Measurements from ENCODE around the gene ROBO2. TPM values are rescaled to one million over a fixed set of nuclear protein-coding genes. Genes with fewer than 3 reads are reported as not detected.

The ROBO2 gene
- total and polyA plus RNA-seq, 3 experiments from 2014 or later, result not detected

- Histone ChIP-seq H3K27me3 (ENCODE audit: insufficient read depth, low read length, poor library complexity, severe bottlenecking) (no peaks in the 10 kb centered on the region), H3K36me3 (ENCODE audit: insufficient read depth, low read length) (no peaks in the 10 kb centered on the region), H3K9me3 (ENCODE audit: low read length) (no peaks in the 10 kb centered on the region), H3K27ac (ENCODE audit: low read depth, low read length) (no peak overlapping the region), H3K4me3 (ENCODE audit: low read length) (no peak overlapping the region), H3K4me1 (ENCODE audit: insufficient read depth, low read length) (no peaks in the 10 kb centered on the region)
- H3K27me3 Mint-ChIP-seq, result no peaks in the 10 kb centered on the region
- no peak for DNase-seq
- H3K27ac Mint-ChIP-seq, result no peak overlapping the region
- no peak overlapping the region for H3K4me3 Mint-ChIP-seq
- no peaks in the 10 kb centered on the region for H3K4me1 Mint-ChIP-seq
- H3K9me3 Mint-ChIP-seq, result peaks cover 0 to 15% (median 11%) of the 10 kb centered on the region in 5 donors
- ChIA-PET POLR2A (interaction anchor here (0.6 kb wide), 1 partner anchor 78 kb away, joined by 3 read pairs; no protein-coding TSS in a partner anchor), CTCF (no interaction called here)
- no peaks in the 10 kb centered on the region for H3K36me3 Mint-ChIP-seq
Observed at GRCh38 chr3:77309460-77309859, 269.6 kb downstream of the ROBO2 start.

- Histone ChIP-seq H3K27ac (ENCODE audit: low read depth, low read length) (no peak overlapping the region), H3K4me3 (ENCODE audit: low read length) (no peak overlapping the region), H3K36me3 (ENCODE audit: insufficient read depth, low read length) (no peaks in the 10 kb centered on the region), H3K9me3 (ENCODE audit: low read length) (no peaks in the 10 kb centered on the region), H3K4me1 (ENCODE audit: insufficient read depth, low read length) (no peaks in the 10 kb centered on the region), H3K27me3 (ENCODE audit: insufficient read depth, low read length, poor library complexity, severe bottlenecking) (no peaks in the 10 kb centered on the region)
- H3K27ac Mint-ChIP-seq, result no peak overlapping the region
- no peaks in the 10 kb centered on the region for H3K27me3 Mint-ChIP-seq
- DNase-seq, result no peak
- ChIA-PET CTCF (no interaction called here), POLR2A (no interaction called here)
- H3K4me1 Mint-ChIP-seq, result no peaks in the 10 kb centered on the region
- no peak overlapping the region for H3K4me3 Mint-ChIP-seq
- no peaks in the 10 kb centered on the region for H3K36me3 Mint-ChIP-seq
- peaks cover 0 to 30% (median 12%) of the 10 kb centered on the region in 5 donors for H3K9me3 Mint-ChIP-seq
Observed at GRCh38 chr3:77313843-77314242, 273.9 kb downstream of the ROBO2 start.

- ChIA-PET POLR2A (no interaction called here), CTCF (no interaction called here)
- Histone ChIP-seq H3K36me3 (ENCODE audit: insufficient read depth, low read length) (no peaks in the 10 kb centered on the region), H3K27ac (ENCODE audit: low read depth, low read length) (no peak overlapping the region), H3K4me3 (ENCODE audit: low read length) (no peak overlapping the region), H3K9me3 (ENCODE audit: low read length) (no peaks in the 10 kb centered on the region), H3K27me3 (ENCODE audit: insufficient read depth, low read length, poor library complexity, severe bottlenecking) (no peaks in the 10 kb centered on the region), H3K4me1 (ENCODE audit: insufficient read depth, low read length) (no peaks in the 10 kb centered on the region)
- no peak for DNase-seq
- Mint-ChIP-seq H3K9me3 (peaks cover 0 to 27% (median 4%) of the 10 kb centered on the region in 5 donors), H3K4me3 (no peak overlapping the region), H3K27me3 (no peaks in the 10 kb centered on the region), H3K4me1 (no peaks in the 10 kb centered on the region), H3K36me3 (no peaks in the 10 kb centered on the region), H3K27ac (no peak overlapping the region)
Observed at GRCh38 chr3:77319711-77320110, 279.8 kb downstream of the ROBO2 start.

- no peaks in the 10 kb centered on the region for H3K27me3 Mint-ChIP-seq
- Histone ChIP-seq H3K9me3 (ENCODE audit: low read length) (no peaks in the 10 kb centered on the region), H3K4me3 (ENCODE audit: low read length) (no peak overlapping the region), H3K4me1 (ENCODE audit: insufficient read depth, low read length) (no peaks in the 10 kb centered on the region), H3K27ac (ENCODE audit: low read depth, low read length) (no peak overlapping the region), H3K36me3 (ENCODE audit: insufficient read depth, low read length) (no peaks in the 10 kb centered on the region), H3K27me3 (ENCODE audit: insufficient read depth, low read length, poor library complexity, severe bottlenecking) (no peaks in the 10 kb centered on the region)
- peaks cover 0 to 27% (median 7%) of the 10 kb centered on the region in 5 donors for H3K9me3 Mint-ChIP-seq
- H3K4me1 Mint-ChIP-seq, result no peaks in the 10 kb centered on the region
- no peak overlapping the region for H3K4me3 Mint-ChIP-seq
- no peaks in the 10 kb centered on the region for H3K36me3 Mint-ChIP-seq
- H3K27ac Mint-ChIP-seq, result no peak overlapping the region
- DNase-seq, result no peak
- ChIA-PET CTCF (no interaction called here), POLR2A (no interaction called here)
Observed at GRCh38 chr3:77320514-77320913, 280.6 kb downstream of the ROBO2 start.

GRCh38 chr3:77321646-77322045, 281.7 kb downstream of the ROBO2 start:
- Mint-ChIP-seq H3K9me3 (peaks cover 0 to 20% (median 4%) of the 10 kb centered on the region in 5 donors), H3K4me1 (no peaks in the 10 kb centered on the region), H3K27ac (no peak overlapping the region), H3K27me3 (no peaks in the 10 kb centered on the region), H3K4me3 (no peak overlapping the region), H3K36me3 (no peaks in the 10 kb centered on the region)
- H3K4me3 ChIP-seq (ENCODE audit: low read length), result no peak overlapping the region
- H3K27me3 ChIP-seq (ENCODE audit: insufficient read depth, low read length, poor library complexity, severe bottlenecking), result no peaks in the 10 kb centered on the region
- ChIA-PET POLR2A (no interaction called here), CTCF (no interaction called here)
- no peak overlapping the region for H3K27ac ChIP-seq (ENCODE audit: low read depth, low read length)
- H3K9me3 ChIP-seq (ENCODE audit: low read length), result no peaks in the 10 kb centered on the region
- H3K36me3 ChIP-seq (ENCODE audit: insufficient read depth, low read length), result no peaks in the 10 kb centered on the region
- H3K4me1 ChIP-seq (ENCODE audit: insufficient read depth, low read length), result no peaks in the 10 kb centered on the region
- no peak for DNase-seq

- no peaks in the 10 kb centered on the region for H3K27me3 ChIP-seq (ENCODE audit: insufficient read depth, low read length, poor library complexity, severe bottlenecking)
- H3K27ac ChIP-seq (ENCODE audit: low read depth, low read length), result no peak overlapping the region
- Mint-ChIP-seq H3K4me1 (no peaks in the 10 kb centered on the region), H3K4me3 (no peak overlapping the region), H3K27ac (no peak overlapping the region), H3K36me3 (no peaks in the 10 kb centered on the region), H3K9me3 (peaks cover 0 to 25% (median 3%) of the 10 kb centered on the region in 5 donors), H3K27me3 (no peaks in the 10 kb centered on the region)
- POLR2A ChIA-PET, result no interaction called here
- no peaks in the 10 kb centered on the region for H3K9me3 ChIP-seq (ENCODE audit: low read length)
- DNase-seq, result no peak
- H3K36me3 ChIP-seq (ENCODE audit: insufficient read depth, low read length), result no peaks in the 10 kb centered on the region
- H3K4me3 ChIP-seq (ENCODE audit: low read length), result no peak overlapping the region
- H3K4me1 ChIP-seq (ENCODE audit: insufficient read depth, low read length), result no peaks in the 10 kb centered on the region
- CTCF ChIA-PET, result no interaction called here
Observed at GRCh38 chr3:77323626-77324025, 283.7 kb downstream of the ROBO2 start.

- Histone ChIP-seq H3K36me3 (ENCODE audit: insufficient read depth, low read length) (no peaks in the 10 kb centered on the region), H3K9me3 (ENCODE audit: low read length) (no peaks in the 10 kb centered on the region), H3K4me1 (ENCODE audit: insufficient read depth, low read length) (no peaks in the 10 kb centered on the region), H3K27ac (ENCODE audit: low read depth, low read length) (no peak overlapping the region), H3K27me3 (ENCODE audit: insufficient read depth, low read length, poor library complexity, severe bottlenecking) (no peaks in the 10 kb centered on the region), H3K4me3 (ENCODE audit: low read length) (no peak overlapping the region)
- Mint-ChIP-seq H3K27me3 (no peaks in the 10 kb centered on the region), H3K27ac (no peak overlapping the region), H3K4me1 (no peaks in the 10 kb centered on the region), H3K4me3 (no peak overlapping the region), H3K36me3 (no peaks in the 10 kb centered on the region), H3K9me3 (peaks cover 0 to 20% (median 3%) of the 10 kb centered on the region in 5 donors)
- POLR2A ChIA-PET, result no interaction called here
- DNase-seq, result no peak
- CTCF ChIA-PET, result no interaction called here
Observed at GRCh38 chr3:77324105-77324504, 284.2 kb downstream of the ROBO2 start.

GRCh38 chr3:77325280-77325679, 285.4 kb downstream of the ROBO2 start:
- H3K9me3 ChIP-seq (ENCODE audit: low read length), result no peaks in the 10 kb centered on the region
- no peak for DNase-seq
- Mint-ChIP-seq H3K9me3 (peaks cover 0 to 13% (median 3%) of the 10 kb centered on the region in 5 donors), H3K4me1 (no peaks in the 10 kb centered on the region), H3K4me3 (no peak overlapping the region), H3K36me3 (no peaks in the 10 kb centered on the region), H3K27ac (no peak overlapping the region), H3K27me3 (no peaks in the 10 kb centered on the region)
- ChIA-PET CTCF (no interaction called here), POLR2A (no interaction called here)
- H3K27me3 ChIP-seq (ENCODE audit: insufficient read depth, low read length, poor library complexity, severe bottlenecking), result no peaks in the 10 kb centered on the region
- H3K36me3 ChIP-seq (ENCODE audit: insufficient read depth, low read length), result no peaks in the 10 kb centered on the region
- no peak overlapping the region for H3K27ac ChIP-seq (ENCODE audit: low read depth, low read length)
- no peaks in the 10 kb centered on the region for H3K4me1 ChIP-seq (ENCODE audit: insufficient read depth, low read length)
- H3K4me3 ChIP-seq (ENCODE audit: low read length), result no peak overlapping the region

- ChIA-PET CTCF (no interaction called here), POLR2A (no interaction called here)
- Mint-ChIP-seq H3K27ac (no peak overlapping the region), H3K9me3 (peaks cover 0 to 13% (median 3%) of the 10 kb centered on the region in 5 donors), H3K27me3 (no peaks in the 10 kb centered on the region), H3K4me1 (no peaks in the 10 kb centered on the region), H3K36me3 (no peaks in the 10 kb centered on the region), H3K4me3 (no peak overlapping the region)
- H3K4me3 ChIP-seq (ENCODE audit: low read length), result no peak overlapping the region
- H3K36me3 ChIP-seq (ENCODE audit: insufficient read depth, low read length), result no peaks in the 10 kb centered on the region
- no peaks in the 10 kb centered on the region for H3K27me3 ChIP-seq (ENCODE audit: insufficient read depth, low read length, poor library complexity, severe bottlenecking)
- no peaks in the 10 kb centered on the region for H3K4me1 ChIP-seq (ENCODE audit: insufficient read depth, low read length)
- no peak for DNase-seq
- no peaks in the 10 kb centered on the region for H3K9me3 ChIP-seq (ENCODE audit: low read length)
- no peak overlapping the region for H3K27ac ChIP-seq (ENCODE audit: low read depth, low read length)
Observed at GRCh38 chr3:77325702-77326101, 285.8 kb downstream of the ROBO2 start.
